MCF 10A (cell line): ENCODE results near the gene MSL3B.
A peak's percentile ranks its signal among the peaks of the same experiment; 100 is the strongest.

Experiments used
- BruUV-seq: library from RNA; stranded (reverse); fragments of 400-500 nt; replicated peaks from 2 replicates; lab custom pipeline; 2021; lab: Mats Ljungman, UMichigan
- CTCF ChIA-PET: fragments of 300-600 bp; sonication (Branson Sonifier 250); formaldehyde crosslinking; extraction: SDS; loops from one replicate; lab custom pipeline; 2021; ENCODE audit warnings: antibody characterized with exemption, inconsistent platforms; lab: Yijun Ruan, JAX
- POLR2A ChIA-PET: fragments of 300-600, 350-650 bp; sonication (Branson Sonifier 250); formaldehyde crosslinking; extraction: SDS; loops from one replicate; lab custom pipeline; 2020; ENCODE audit warnings: antibody characterized with exemption, inconsistent platforms; lab: Yijun Ruan, JAX
- DNase-seq: peaks from one replicate; pipeline ENCODE4 v3.0.0-alpha.2; 2018; ENCODE audit not compliant: unreplicated experiment
- H3K27ac Mint-ChIP-seq: one replicate; pipeline ENCODE4 v1.8.0; 2022; ENCODE audit warnings: mild to moderate bottlenecking, low read depth, mixed read lengths; ENCODE audit not compliant: unreplicated experiment
- H3K27me3 Mint-ChIP-seq: one replicate; pipeline ENCODE4 v1.8.0; 2022; ENCODE audit warnings: mixed read lengths; ENCODE audit not compliant: insufficient read depth, unreplicated experiment
- H3K36me3 Mint-ChIP-seq: one replicate; pipeline ENCODE4 v1.8.0; 2022; ENCODE audit warnings: mild to moderate bottlenecking, moderate library complexity, mixed read lengths; ENCODE audit not compliant: insufficient read depth, unreplicated experiment
- H3K4me1 Mint-ChIP-seq: one replicate; pipeline ENCODE4 v1.8.0; 2022; ENCODE audit warnings: mixed read lengths; ENCODE audit not compliant: insufficient read depth, unreplicated experiment
- H3K4me3 Mint-ChIP-seq: one replicate; pipeline ENCODE4 v1.8.0; 2022; ENCODE audit warnings: mild to moderate bottlenecking, moderate library complexity, mixed read lengths; ENCODE audit not compliant: unreplicated experiment
- H3K9me3 Mint-ChIP-seq: one replicate; pipeline ENCODE4 v1.8.0; 2022; ENCODE audit warnings: mixed read lengths; ENCODE audit not compliant: unreplicated experiment
- CTCF ChIP-seq: fragments of 200-600 bp; IDR thresholded peaks from one replicate; pipeline ENCODE4 v1.8.0; 2022; ENCODE audit warnings: antibody characterized with exemption, mild to moderate bottlenecking; ENCODE audit not compliant: unreplicated experiment
- intact Hi-C: fragments of 100-400 bp; cut with micrococcal nuclease; formaldehyde crosslinking; loops from 2 replicates; pipeline ENCODE4 v1.14.1; 2022

MSL3B gene

DNA sequence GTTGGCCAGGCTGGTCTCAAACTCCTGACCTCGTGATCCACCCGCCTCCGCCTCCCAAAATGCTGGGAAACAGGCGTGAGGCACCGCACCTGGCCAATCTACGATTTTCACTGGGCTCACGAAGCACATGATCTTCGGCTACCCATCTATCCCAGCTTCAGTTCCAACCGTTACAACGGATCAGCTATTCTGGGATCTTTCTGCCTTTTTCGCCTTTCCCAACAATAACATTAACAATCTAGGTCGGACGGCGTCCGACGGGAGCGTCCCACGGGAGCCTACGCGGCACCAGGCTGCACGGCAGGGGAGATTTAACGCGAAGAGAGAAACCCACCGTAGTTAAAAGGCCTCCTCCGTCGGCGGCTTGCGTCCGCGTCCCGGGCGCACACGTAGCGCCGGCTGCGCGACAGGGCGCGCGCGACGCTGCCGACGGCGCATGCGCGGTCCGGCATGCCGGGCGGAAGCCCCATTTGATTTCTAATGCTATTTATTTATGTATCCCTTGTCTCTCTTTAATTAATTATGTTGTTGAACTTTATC is at the start of gene MSL3B:
Gene MSL3B (minus strand): TSS at position 394 of the 540 bp plus-strand sequence.
- H3K9me3 Mint-ChIP-seq = no peaks in the 10 kb centered on the region
- H3K4me1 Mint-ChIP-seq = no peaks in the 10 kb centered on the region
- intact Hi-C loops = no loop called here
- no peak for TF ChIP-seq CTCF
- peak within 1 kb of the TSS; percentile 73 for H3K27ac Mint-ChIP-seq
- no TSS peak for BruUV-seq
- ChIA-PET POLR2A (no interaction called here), CTCF (interaction anchor here (2.0 kb wide), 1 partner anchor 11 kb away, joined by 11 read pairs; no protein-coding TSS in a partner anchor)
- peaks cover 16% of the 10 kb centered on the region for H3K27me3 Mint-ChIP-seq
- peak within 1 kb of the TSS; percentile 72 for H3K4me3 Mint-ChIP-seq
- DNase-seq = peak; percentile 28
- no peaks in the 10 kb centered on the region for H3K36me3 Mint-ChIP-seq

DNA sequence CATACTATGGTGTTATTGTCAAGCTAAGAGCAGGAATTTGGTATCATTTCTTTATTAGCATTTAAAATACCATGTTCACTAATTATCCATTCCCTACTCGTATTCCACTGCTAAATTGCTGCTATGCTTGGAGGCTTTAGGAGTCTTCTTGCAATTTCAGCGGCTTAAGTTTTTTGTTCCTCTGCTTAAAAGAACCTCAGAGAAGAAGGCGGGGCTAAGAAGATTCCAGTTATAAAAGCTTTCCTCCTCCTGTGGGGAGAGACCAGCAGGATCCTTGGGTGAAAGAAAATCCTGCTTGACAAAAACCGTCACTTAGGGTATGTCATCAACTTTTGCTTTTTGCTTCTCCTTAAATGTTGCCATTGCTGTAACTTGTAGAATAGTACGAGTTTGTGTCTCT is 48.9 kb upstream of the MSL3B start, which contains the start of gene TRPM8:
Gene TRPM8 (plus strand): TSS at position 258 of the 400 bp plus-strand sequence. CDS start 9,165 bp downstream, outside the sequence.
- H3K4me1 Mint-ChIP-seq = peaks cover 4% of the 10 kb centered on the region
- intact Hi-C loops = loop anchor here (10.0 kb wide), 1 partner anchor 472 kb away; no protein-coding TSS in a partner anchor
- ChIA-PET POLR2A (no interaction called here), CTCF (interaction anchor here (0.6 to 2.1 kb wide), 3 partner anchors 206 to 656 kb away, joined by 3 to 9 read pairs (median 3); no protein-coding TSS in a partner anchor)
- H3K4me3 Mint-ChIP-seq = no peak within 1 kb of the TSS
- DNase-seq = no peak
- no peaks in the 10 kb centered on the region for H3K36me3 Mint-ChIP-seq
- H3K9me3 Mint-ChIP-seq = no peaks in the 10 kb centered on the region
- BruUV-seq = no TSS peak
- no peak within 1 kb of the TSS for H3K27ac Mint-ChIP-seq
- peaks cover 28% of the 10 kb centered on the region for H3K27me3 Mint-ChIP-seq
- TF ChIP-seq CTCF = no peak

- H3K4me3 Mint-ChIP-seq = no peak overlapping the region
- TF ChIP-seq CTCF = no peak
- no peaks in the 10 kb centered on the region for H3K9me3 Mint-ChIP-seq
- H3K27me3 Mint-ChIP-seq = peaks cover 47% of the 10 kb centered on the region
- CTCF ChIA-PET = interaction anchor here (0.6 to 1.7 kb wide), 5 partner anchors 22 to 585 kb away, joined by 3 to 5 read pairs (median 4); no protein-coding TSS in a partner anchor
- no TSS peak for BruUV-seq
- intact Hi-C loops = loop anchor here (10.0 kb wide), 1 partner anchor 470 kb away; no protein-coding TSS in a partner anchor
- POLR2A ChIA-PET = no interaction called here
- no peak overlapping the region for H3K27ac Mint-ChIP-seq
- peaks cover 3% of the 10 kb centered on the region for H3K4me1 Mint-ChIP-seq
- DNase-seq = peak; percentile 14
- no peaks in the 10 kb centered on the region for H3K36me3 Mint-ChIP-seq
Measured at GRCh38 chr2:233915128-233915527, 46.9 kb upstream of the MSL3B start.

GRCh38 chr2:233912691-233913423 is 44.7 kb upstream of the MSL3B start:
- Mint-ChIP-seq H3K4me1 (no peaks in the 10 kb centered on the region), H3K27ac (no peak overlapping the region), H3K4me3 (no peak overlapping the region), H3K9me3 (peaks cover under 1% of the 10 kb centered on the region), H3K27me3 (peaks cover 61% of the 10 kb centered on the region), H3K36me3 (no peaks in the 10 kb centered on the region)
- ChIA-PET CTCF (interaction anchor here (0.6 to 1.8 kb wide), 8 partner anchors 12 to 486 kb away, joined by 3 to 5 read pairs (median 3); partner anchors contain the start of gene HJURP), POLR2A (interaction anchor here (1.0 kb wide), 1 partner anchor 52 kb away, joined by 3 read pairs; no protein-coding TSS in a partner anchor)
- no TSS peak for BruUV-seq
- no peak for TF ChIP-seq CTCF
- DNase-seq = peak; percentile 42
- intact Hi-C loops = loop anchor here (10.0 kb wide), 1 partner anchor 468 kb away; no protein-coding TSS in a partner anchor
